ENCODE results near the gene MCU. TPM values are rescaled to one million over a fixed set of nuclear protein-coding genes. Genes with fewer than 3 reads are reported as not detected.

MCU gene
- total RNA-seq, 4 donors from 2014 or later: 14.1 to 18.1 (median 15.8) TPM

GRCh38 chr10:72757732-72758131 is 65.8 kb downstream of the MCU start:
- TF ChIP-seq CTCF (IDR thresholded peaks at IDR 0.05; ENCODE audit: low read depth): no peak

GRCh38 chr10:72759584-72759983 is 67.6 kb downstream of the MCU start:
- TF ChIP-seq CTCF (IDR thresholded peaks at IDR 0.05; ENCODE audit: low read depth): no peak

GRCh38 chr10:72761498-72761897 is 69.6 kb downstream of the MCU start:
- TF ChIP-seq CTCF (IDR thresholded peaks at IDR 0.05; ENCODE audit: low read depth): no peak

GRCh38 chr10:72762042-72762441 is 70.1 kb downstream of the MCU start:
- no peak for TF ChIP-seq CTCF (IDR thresholded peaks at IDR 0.05; ENCODE audit: low read depth)

- TF ChIP-seq CTCF (IDR thresholded peaks at IDR 0.05; ENCODE audit: low read depth): no peak
Measured at GRCh38 chr10:72763201-72763600, 71.3 kb downstream of the MCU start.

- no peak for TF ChIP-seq CTCF (IDR thresholded peaks at IDR 0.05; ENCODE audit: low read depth)
Measured at GRCh38 chr10:72764151-72764550, 72.2 kb downstream of the MCU start.

- TF ChIP-seq CTCF (IDR thresholded peaks at IDR 0.05; ENCODE audit: low read depth): no peak
Measured at GRCh38 chr10:72765051-72765745, 73.3 kb downstream of the MCU start.

Measured in subcutaneous adipose tissue (tissue), 4 donors.